GM18909 (cell line): ENCODE data around the gene ITFG1.

Experiments used
- ATAC-seq: cut with Tn5 transposase; IDR thresholded peaks from one replicate; pipeline ENCODE4 v1.9.1; 2021; ENCODE audit warnings: mild to moderate bottlenecking; ENCODE audit not compliant: unreplicated experiment, poor library complexity

Gene ITFG1

GRCh38 chr16:47132308-47132707 lies 328.6 kb downstream of the ITFG1 start:
- ATAC-seq: no peak

DNA sequence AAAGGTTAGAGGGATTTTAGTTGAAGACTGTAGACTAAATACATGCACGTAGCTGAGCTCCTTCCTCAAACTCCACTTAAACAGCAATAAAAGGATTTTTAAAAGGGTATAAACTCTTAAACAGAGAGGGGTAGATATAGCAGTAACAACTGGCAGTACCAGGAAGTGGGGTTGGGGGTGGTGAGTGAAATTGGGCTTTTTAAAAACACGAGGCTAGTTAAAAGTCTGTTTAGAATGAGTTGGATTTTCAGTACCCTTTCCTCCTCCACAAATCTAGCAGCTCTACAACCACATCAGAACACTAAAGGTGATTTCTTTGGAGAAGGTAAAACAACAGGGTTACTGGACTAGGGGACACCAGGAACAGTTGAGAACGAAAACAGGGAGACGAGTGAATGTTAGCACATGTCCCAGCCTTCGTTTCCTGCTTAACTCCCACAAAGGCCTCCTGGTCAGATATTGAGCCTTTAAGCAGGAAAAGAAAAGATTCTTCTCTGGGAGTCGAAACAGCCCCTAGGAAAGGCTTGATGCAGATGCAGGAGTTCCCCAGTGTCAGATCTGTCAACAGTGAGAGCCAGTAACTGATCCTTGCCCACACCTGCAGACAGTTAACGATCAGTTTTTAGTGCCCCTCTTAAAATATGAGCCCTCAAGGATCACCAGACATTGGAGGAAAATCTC lies 331.0 kb downstream of the ITFG1 start:
- no peak for ATAC-seq

GRCh38 chr16:47127541-47127940 lies 333.3 kb downstream of the ITFG1 start:
- no peak for ATAC-seq

DNA sequence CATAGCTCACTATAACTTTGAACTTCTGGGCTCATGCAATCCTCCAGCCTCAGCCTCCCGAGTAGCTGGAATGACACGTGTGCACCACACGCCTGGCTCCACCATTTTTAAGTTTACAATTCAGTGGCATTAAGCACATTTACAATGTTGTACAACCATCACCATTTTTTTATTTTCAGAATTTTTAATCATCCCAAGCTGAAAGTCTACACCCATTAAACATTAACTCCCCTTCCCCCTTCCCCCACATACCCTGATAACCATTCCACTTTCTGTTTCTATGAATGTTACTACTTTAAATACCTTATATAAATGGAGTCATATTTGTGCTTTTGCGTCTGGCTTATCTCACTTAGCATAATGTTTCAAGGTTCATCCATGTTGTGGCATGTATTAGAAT lies 335.1 kb downstream of the ITFG1 start:
- no peak for ATAC-seq

GRCh38 chr16:47113130-47113529 lies 347.7 kb downstream of the ITFG1 start:
- no peak for ATAC-seq

GRCh38 chr16:47110939-47111338 lies 349.9 kb downstream of the ITFG1 start:
- ATAC-seq: no peak

DNA sequence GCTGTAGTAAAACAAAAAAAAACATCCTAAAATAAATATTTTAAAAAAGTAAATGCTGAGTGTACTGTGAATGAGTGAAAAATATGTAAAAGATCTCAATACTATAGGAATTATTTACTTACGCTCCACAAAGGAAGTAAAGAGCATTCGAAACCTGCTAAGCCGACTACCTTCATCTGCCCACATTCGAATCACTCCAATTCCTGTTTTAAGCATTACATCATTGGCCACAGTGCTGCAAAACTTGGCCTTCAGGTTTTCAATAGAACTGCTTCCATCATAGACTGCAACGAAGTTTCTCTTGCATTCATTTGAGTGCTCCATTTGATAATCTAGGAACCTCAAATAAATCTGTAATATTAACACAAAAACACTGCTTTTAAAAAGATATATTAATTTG lies 351.5 kb downstream of the ITFG1 start:
- no peak for ATAC-seq
